ENCODE results near the gene SLC19A1.
"Not testable (repeated sequence)": the region's sequence is repeated elsewhere in the genome, so short reads cannot be mapped to it uniquely, and the experiment has no call there.

Gene SLC19A1

GRCh38 chr21:45506836-45507522 is 35.3 kb downstream of the SLC19A1 start:
- no peak overlapping the region for H3K27ac ChIP-seq (ENCODE audit: low read length)
- no peaks in the 10 kb centered on the region for H3K36me3 ChIP-seq (ENCODE audit: control insufficient read depth in 2 of 2, insufficient read depth in 2 of 2, low read length in 2 of 2)
- H3K9me3 ChIP-seq (ENCODE audit: control insufficient read depth in 2 of 2, low read length in 2 of 2) = no peaks in the 10 kb centered on the region

GRCh38 chr21:45506241-45506817 is 35.9 kb downstream of the SLC19A1 start:
- H3K27me3 ChIP-seq (ENCODE audit: control insufficient read depth in 1 of 2, insufficient read depth in 2 of 2, low read length in 2 of 2) = no peaks in the 10 kb centered on the region
- no peak overlapping the region for H3K4me3 ChIP-seq (ENCODE audit: low read length in 2 of 2)
- H3K9me3 ChIP-seq (ENCODE audit: control insufficient read depth in 2 of 2, low read length in 2 of 2) = no peaks in the 10 kb centered on the region
- H3K36me3 ChIP-seq (ENCODE audit: control insufficient read depth in 2 of 2, insufficient read depth in 2 of 2, low read length in 2 of 2) = no peaks in the 10 kb centered on the region
- H3K9ac ChIP-seq (ENCODE audit: low read length in 2 of 2) = no peak overlapping the region
- no peaks in the 10 kb centered on the region for H3K4me1 ChIP-seq (ENCODE audit: control insufficient read depth, insufficient read depth, low read length)
- H3K27ac ChIP-seq (ENCODE audit: low read length) = no peak overlapping the region

More at GRCh38 chr21:45506836-45507522, 35.3 kb downstream of the SLC19A1 start:
- Histone ChIP-seq H3K9ac (ENCODE audit: low read length in 2 of 2) (no peak overlapping the region), H3K4me1 (ENCODE audit: control insufficient read depth, insufficient read depth, low read length) (no peaks in the 10 kb centered on the region), H3K4me3 (ENCODE audit: low read length in 2 of 2) (no peak overlapping the region), H3K27me3 (ENCODE audit: control insufficient read depth in 1 of 2, insufficient read depth in 2 of 2, low read length in 2 of 2) (no peaks in the 10 kb centered on the region)

GRCh38 chr21:45505416-45506021 is 36.7 kb downstream of the SLC19A1 start:
- H3K36me3 ChIP-seq (ENCODE audit: control insufficient read depth in 2 of 2, insufficient read depth in 2 of 2, low read length in 2 of 2) = no peaks in the 10 kb centered on the region
- H3K27me3 ChIP-seq (ENCODE audit: control insufficient read depth in 1 of 2, insufficient read depth in 2 of 2, low read length in 2 of 2) = no peaks in the 10 kb centered on the region
- no peaks in the 10 kb centered on the region for H3K9me3 ChIP-seq (ENCODE audit: control insufficient read depth in 2 of 2, low read length in 2 of 2)
- H3K27ac ChIP-seq (ENCODE audit: low read length) = no peak overlapping the region
- no peak overlapping the region for H3K9ac ChIP-seq (ENCODE audit: low read length in 2 of 2)
- no peaks in the 10 kb centered on the region for H3K4me1 ChIP-seq (ENCODE audit: control insufficient read depth, insufficient read depth, low read length)
- H3K4me3 ChIP-seq (ENCODE audit: low read length in 2 of 2) = no peak overlapping the region

- Histone ChIP-seq H3K27me3 (ENCODE audit: control insufficient read depth in 1 of 2, insufficient read depth in 2 of 2, low read length in 2 of 2) (no peaks in the 10 kb centered on the region), H3K4me3 (ENCODE audit: low read length in 2 of 2) (no peak overlapping the region), H3K9me3 (ENCODE audit: control insufficient read depth in 2 of 2, low read length in 2 of 2) (no peaks in the 10 kb centered on the region), H3K36me3 (ENCODE audit: control insufficient read depth in 2 of 2, insufficient read depth in 2 of 2, low read length in 2 of 2) (no peaks in the 10 kb centered on the region), H3K4me1 (ENCODE audit: control insufficient read depth, insufficient read depth, low read length) (no peaks in the 10 kb centered on the region), H3K9ac (ENCODE audit: low read length in 2 of 2) (no peak overlapping the region), H3K27ac (ENCODE audit: low read length) (no peak overlapping the region)
Measured at GRCh38 chr21:45504516-45505415, 37.5 kb downstream of the SLC19A1 start.

- no peaks in the 10 kb centered on the region for H3K36me3 ChIP-seq (ENCODE audit: control insufficient read depth in 2 of 2, insufficient read depth in 2 of 2, low read length in 2 of 2)
- H3K27me3 ChIP-seq (ENCODE audit: control insufficient read depth in 1 of 2, insufficient read depth in 2 of 2, low read length in 2 of 2) = no peaks in the 10 kb centered on the region
- no peak overlapping the region for H3K27ac ChIP-seq (ENCODE audit: low read length)
- H3K9ac ChIP-seq (ENCODE audit: low read length in 2 of 2) = no peak overlapping the region
- H3K4me1 ChIP-seq (ENCODE audit: control insufficient read depth, insufficient read depth, low read length) = no peaks in the 10 kb centered on the region
- no peak overlapping the region for H3K4me3 ChIP-seq (ENCODE audit: low read length in 2 of 2)
- H3K9me3 ChIP-seq (ENCODE audit: control insufficient read depth in 2 of 2, low read length in 2 of 2) = no peaks in the 10 kb centered on the region
Measured at GRCh38 chr21:45504021-45504515, 38.2 kb downstream of the SLC19A1 start.

DNA sequence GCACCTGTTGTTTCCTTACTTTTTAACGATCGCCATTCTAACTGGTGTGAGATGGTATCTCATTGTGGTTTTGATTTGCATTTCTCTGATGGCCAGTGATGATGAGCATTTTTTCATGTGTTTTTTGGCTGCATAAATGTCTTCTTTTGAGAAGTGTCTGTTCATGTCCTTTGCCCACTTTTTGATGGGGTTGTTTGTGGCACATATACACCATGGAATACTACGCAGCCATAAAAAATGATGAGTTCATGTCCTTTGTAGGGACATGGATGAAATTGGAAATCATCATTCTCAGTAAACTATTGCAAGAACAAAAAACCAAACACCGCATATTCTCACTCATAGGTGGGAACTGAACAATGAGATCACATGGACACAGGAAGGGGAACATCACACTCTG is 39.0 kb downstream of the SLC19A1 start:
- H3K9me3 ChIP-seq (ENCODE audit: control insufficient read depth in 2 of 2, low read length in 2 of 2); H3K27ac ChIP-seq (ENCODE audit: low read length); H3K4me3 ChIP-seq (ENCODE audit: low read length in 2 of 2); H3K4me1 ChIP-seq (ENCODE audit: control insufficient read depth, insufficient read depth, low read length); H3K9ac ChIP-seq (ENCODE audit: low read length in 2 of 2); H3K36me3 ChIP-seq (ENCODE audit: control insufficient read depth in 2 of 2, insufficient read depth in 2 of 2, low read length in 2 of 2); H3K27me3 ChIP-seq (ENCODE audit: control insufficient read depth in 1 of 2, insufficient read depth in 2 of 2, low read length in 2 of 2): not testable (repeated sequence)

GRCh38 chr21:45502600-45502999 is 39.6 kb downstream of the SLC19A1 start:
- peaks cover 0 to 2% of the 10 kb centered on the region in 2 donors for H3K27me3 ChIP-seq (ENCODE audit: control insufficient read depth in 1 of 2, insufficient read depth in 2 of 2, low read length in 2 of 2)
- no peak overlapping the region for H3K27ac ChIP-seq (ENCODE audit: low read length)
- H3K4me3 ChIP-seq (ENCODE audit: low read length in 2 of 2) = no peak overlapping the region
- H3K9me3 ChIP-seq (ENCODE audit: control insufficient read depth in 2 of 2, low read length in 2 of 2) = no peaks in the 10 kb centered on the region
- no peaks in the 10 kb centered on the region for H3K4me1 ChIP-seq (ENCODE audit: control insufficient read depth, insufficient read depth, low read length)
- no peak overlapping the region for H3K9ac ChIP-seq (ENCODE audit: low read length in 2 of 2)
- H3K36me3 ChIP-seq (ENCODE audit: control insufficient read depth in 2 of 2, insufficient read depth in 2 of 2, low read length in 2 of 2) = peaks cover 0 to 2% of the 10 kb centered on the region in 2 donors

GRCh38 chr21:45502006-45502345 is 40.3 kb downstream of the SLC19A1 start:
- no peak overlapping the region for H3K9ac ChIP-seq (ENCODE audit: low read length in 2 of 2)
- no peak overlapping the region for H3K27ac ChIP-seq (ENCODE audit: low read length)
- H3K4me3 ChIP-seq (ENCODE audit: low read length in 2 of 2) = no peak overlapping the region
- H3K9me3 ChIP-seq (ENCODE audit: control insufficient read depth in 2 of 2, low read length in 2 of 2) = no peaks in the 10 kb centered on the region
- no peaks in the 10 kb centered on the region for H3K4me1 ChIP-seq (ENCODE audit: control insufficient read depth, insufficient read depth, low read length)
- H3K36me3 ChIP-seq (ENCODE audit: control insufficient read depth in 2 of 2, insufficient read depth in 2 of 2, low read length in 2 of 2) = peaks cover 0 to 2% of the 10 kb centered on the region in 2 donors
- H3K27me3 ChIP-seq (ENCODE audit: control insufficient read depth in 1 of 2, insufficient read depth in 2 of 2, low read length in 2 of 2) = peaks cover 0 to 2% of the 10 kb centered on the region in 2 donors

DNA sequence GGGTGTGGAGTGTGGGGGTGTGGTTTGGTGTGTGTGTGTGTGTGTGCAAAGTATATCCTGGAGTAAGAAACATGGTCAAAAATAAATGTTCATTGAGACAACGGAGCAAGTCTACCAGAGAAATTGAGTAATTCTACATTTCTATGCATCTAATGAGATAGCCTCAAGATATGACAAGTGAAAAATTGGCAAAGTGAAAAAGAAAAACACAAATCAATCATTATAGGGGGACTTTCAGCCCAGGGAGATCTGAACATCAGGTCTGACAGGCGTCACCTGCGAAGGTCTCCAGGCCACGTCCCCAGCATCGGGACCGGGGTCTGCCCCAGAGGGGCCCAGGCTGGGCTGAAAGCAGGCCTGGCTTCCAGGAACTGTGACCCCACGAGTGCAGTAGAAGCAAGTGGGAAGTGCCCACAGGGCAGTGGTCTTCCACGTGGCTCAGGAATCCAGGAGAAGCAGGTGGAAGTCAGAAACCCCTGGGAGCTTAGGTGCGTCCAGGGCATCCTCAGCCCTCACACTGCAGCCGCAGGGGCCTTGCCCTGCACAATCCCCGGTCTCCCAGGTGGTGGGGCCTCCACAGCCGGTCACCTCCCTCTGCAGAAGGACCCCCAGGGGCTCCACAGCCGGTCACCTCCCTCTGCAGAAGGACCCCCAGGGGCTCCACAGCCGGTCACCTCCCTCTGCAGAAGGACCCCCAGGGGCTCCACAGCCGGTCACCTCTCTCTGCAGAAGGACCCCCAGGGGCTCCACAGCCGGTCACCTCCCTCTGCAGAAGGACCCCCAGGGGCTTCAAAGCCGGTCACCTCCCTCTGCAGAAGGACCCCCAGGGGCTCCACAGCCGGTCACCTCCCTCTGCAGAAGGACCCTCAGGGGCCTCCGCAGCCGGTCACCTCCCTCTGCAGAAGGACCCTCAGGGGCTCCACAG is 40.9 kb downstream of the SLC19A1 start:
- not testable (repeated sequence) for H3K4me3 ChIP-seq (ENCODE audit: low read length in 2 of 2); H3K4me1 ChIP-seq (ENCODE audit: control insufficient read depth, insufficient read depth, low read length); H3K9ac ChIP-seq (ENCODE audit: low read length in 2 of 2); H3K36me3 ChIP-seq (ENCODE audit: control insufficient read depth in 2 of 2, insufficient read depth in 2 of 2, low read length in 2 of 2); H3K9me3 ChIP-seq (ENCODE audit: control insufficient read depth in 2 of 2, low read length in 2 of 2); H3K27ac ChIP-seq (ENCODE audit: low read length); H3K27me3 ChIP-seq (ENCODE audit: control insufficient read depth in 1 of 2, insufficient read depth in 2 of 2, low read length in 2 of 2)

Measured in stomach smooth muscle (tissue), 2 donors.